Neural progenitor cell (in vitro differentiated cells): ENCODE data around the gene FAM120A.

Experiments used
- CTCF ChIP-seq: fragments of 200-600 bp; sonication (generic); IDR thresholded peaks from 2 replicates; pipeline ENCODE4 v1.5.1; 2017; ENCODE audit warnings: antibody characterized with exemption, mild to moderate bottlenecking
- EZH2 ChIP-seq: fragments of 200-600 bp; sonication (generic); IDR thresholded peaks from 2 replicates; pipeline ENCODE4 v1.6.1; 2017; ENCODE audit warnings: antibody characterized with exemption, mild to moderate bottlenecking, moderate library complexity

DNA sequence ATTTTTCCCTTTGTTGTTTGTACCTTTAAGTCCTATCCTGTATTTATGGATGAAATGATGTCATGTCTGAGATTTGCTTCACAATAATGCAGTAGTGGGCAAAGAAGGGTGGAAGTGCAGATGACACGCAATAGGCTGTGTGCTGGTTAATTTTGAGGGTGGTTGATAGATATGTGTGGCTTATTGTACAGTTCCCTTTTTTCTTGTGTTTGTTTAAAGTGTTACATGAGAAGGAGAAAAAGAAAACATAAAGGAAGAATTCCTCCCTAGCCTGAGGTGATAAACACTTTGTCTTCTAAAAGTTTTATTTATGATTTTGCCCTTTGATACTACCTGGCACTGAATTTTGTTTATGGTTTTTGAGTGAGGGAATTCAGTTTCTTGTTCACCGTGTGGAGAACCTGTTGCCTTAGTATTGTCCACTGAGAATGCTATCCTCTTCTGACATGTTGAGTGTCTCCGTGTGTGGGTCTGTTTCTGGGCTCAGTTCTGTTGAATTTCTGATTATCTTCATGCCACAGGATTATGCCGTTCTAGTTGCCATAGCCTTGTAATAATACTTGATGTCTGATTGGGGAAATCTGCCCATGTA, 54.2 kb downstream of the FAM120A start:
- TF ChIP-seq CTCF (no peak), EZH2 (no peak)
